ENCODE data around the gene SNX25.
"Not testable (repeated sequence)": the region's sequence is repeated elsewhere in the genome, so short reads cannot be mapped to it uniquely, and the experiment has no call there.

The SNX25 gene

GRCh38 chr4:185235119-185235842 is 25.9 kb downstream of the SNX25 start:
- DNase-seq (ENCODE audit: low read depth): no peak

GRCh38 chr4:185235843-185236503 is 26.6 kb downstream of the SNX25 start:
- DNase-seq (ENCODE audit: low read depth): no peak

GRCh38 chr4:185237175-185237574 is 27.8 kb downstream of the SNX25 start:
- DNase-seq (ENCODE audit: low read depth): no peak

- no peak for DNase-seq (ENCODE audit: low read depth)
These were observed 28.9 kb downstream of the SNX25 start for GRCh38 chr4:185238215-185238681.

GRCh38 chr4:185238750-185239149 is 29.4 kb downstream of the SNX25 start:
- no peak for DNase-seq (ENCODE audit: low read depth)

GRCh38 chr4:185240486-185240885 is 31.1 kb downstream of the SNX25 start:
- DNase-seq (ENCODE audit: low read depth): not testable (repeated sequence)

GRCh38 chr4:185242749-185243533 is 33.5 kb downstream of the SNX25 start:
- DNase-seq (ENCODE audit: low read depth): no peak

GRCh38 chr4:185243879-185244278 is 34.5 kb downstream of the SNX25 start:
- DNase-seq (ENCODE audit: low read depth): no peak

GRCh38 chr4:185244763-185245162 is 35.4 kb downstream of the SNX25 start:
- DNase-seq (ENCODE audit: low read depth): no peak

GRCh38 chr4:185246453-185246852 is 37.1 kb downstream of the SNX25 start:
- no peak for DNase-seq (ENCODE audit: low read depth)

GRCh38 chr4:185247151-185247550 is 37.8 kb downstream of the SNX25 start:
- DNase-seq (ENCODE audit: low read depth): no peak

- no peak for DNase-seq (ENCODE audit: low read depth)
These were observed 39.1 kb downstream of the SNX25 start for GRCh38 chr4:185248393-185249039.

GRCh38 chr4:185249105-185249504 is 39.7 kb downstream of the SNX25 start:
- no peak for DNase-seq (ENCODE audit: low read depth)

- DNase-seq (ENCODE audit: low read depth): no peak
These were observed 45.0 kb downstream of the SNX25 start for GRCh38 chr4:185254434-185254833.

- no peak for DNase-seq (ENCODE audit: low read depth)
These were observed 46.5 kb downstream of the SNX25 start for GRCh38 chr4:185255868-185256267.

GRCh38 chr4:185256446-185256845 is 47.0 kb downstream of the SNX25 start:
- DNase-seq (ENCODE audit: low read depth): no peak

GRCh38 chr4:185257086-185257485 is 47.7 kb downstream of the SNX25 start:
- no peak for DNase-seq (ENCODE audit: low read depth)

- no peak for DNase-seq (ENCODE audit: low read depth)
These were observed 48.3 kb downstream of the SNX25 start for GRCh38 chr4:185257694-185258093.

GRCh38 chr4:185258741-185259140 is 49.3 kb downstream of the SNX25 start:
- DNase-seq (ENCODE audit: low read depth): not testable (repeated sequence)

- DNase-seq (ENCODE audit: low read depth): no peak
These were observed 50.3 kb downstream of the SNX25 start for GRCh38 chr4:185259719-185260118.

GRCh38 chr4:185261946-185262345 is 52.5 kb downstream of the SNX25 start:
- DNase-seq (ENCODE audit: low read depth): no peak

- DNase-seq (ENCODE audit: low read depth): no peak
These were observed 54.0 kb downstream of the SNX25 start for GRCh38 chr4:185263419-185263818.

All from activated gamma-delta T cell treated with anti-CD3 and anti-CD28 coated beads, Interleukin-2, amount 50 U/mL, for 16 hours (primary cell).